ENCODE results near the gene MAGI1.

The MAGI1 gene

GRCh38 chr3:65484964-65485363 lies 553.8 kb downstream of the MAGI1 start:
- DNase-seq (ENCODE audit: low read depth): no peak

DNA sequence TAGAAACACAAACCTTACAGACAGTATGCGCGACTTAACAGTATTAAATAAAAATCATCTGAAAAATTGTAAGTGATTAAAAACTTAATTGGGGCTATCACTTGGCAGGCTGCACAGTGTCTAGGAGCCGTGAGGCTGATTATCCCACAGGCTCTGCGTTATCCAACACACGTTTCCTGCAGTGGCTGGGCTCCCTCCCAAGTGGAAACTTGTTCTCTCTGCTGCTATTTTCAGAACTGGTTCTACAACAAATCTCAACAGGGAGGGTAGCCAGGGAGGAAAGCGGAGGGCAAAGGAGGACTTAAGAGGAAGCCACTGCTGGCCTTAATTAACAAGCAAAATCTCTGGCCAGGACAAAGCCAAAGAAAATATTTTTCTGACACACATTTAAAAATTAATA lies 555.2 kb downstream of the MAGI1 start:
- DNase-seq (ENCODE audit: low read depth): peak; percentile 54

- DNase-seq (ENCODE audit: low read depth): no peak
These were observed 555.7 kb downstream of the MAGI1 start for GRCh38 chr3:65483011-65483410.

DNA sequence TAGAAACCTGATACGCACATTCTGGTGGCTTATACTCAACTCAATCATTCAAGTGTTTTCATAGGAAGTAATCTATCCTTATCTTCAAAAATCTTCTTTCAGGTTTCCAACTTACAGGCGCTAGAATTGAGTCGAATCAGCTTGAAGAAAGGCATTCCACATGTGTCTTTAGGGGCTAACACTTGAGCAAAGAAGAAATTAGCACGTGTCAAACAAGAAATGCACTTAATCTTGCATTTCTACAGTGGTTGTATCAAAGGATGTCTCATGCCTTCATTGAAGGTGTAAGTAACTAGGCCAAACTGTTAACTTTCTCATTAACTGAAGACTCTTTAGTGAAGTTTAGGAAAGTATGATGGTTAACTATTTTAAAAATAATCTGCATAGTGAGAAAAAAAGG lies 557.6 kb downstream of the MAGI1 start:
- no peak for DNase-seq (ENCODE audit: low read depth)

DNA sequence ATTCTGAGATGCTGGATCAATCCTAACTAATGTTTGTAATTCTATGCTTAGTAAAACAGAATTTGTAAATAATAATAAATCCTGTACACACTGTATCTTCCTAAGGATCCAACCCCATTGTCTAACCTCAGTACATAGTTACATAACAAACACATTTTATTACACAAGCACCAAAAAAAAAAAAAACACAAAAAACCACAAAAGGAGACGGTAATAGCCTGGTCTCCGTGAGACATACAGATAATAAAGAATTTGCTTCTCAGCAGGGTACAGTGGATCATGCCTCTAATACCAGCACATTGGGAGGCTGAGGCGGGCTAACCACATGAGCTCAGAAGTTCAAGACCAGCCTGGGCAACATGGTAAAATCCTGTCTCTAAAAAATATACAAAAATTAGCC lies 558.7 kb downstream of the MAGI1 start:
- no peak for DNase-seq (ENCODE audit: low read depth)

GRCh38 chr3:65478551-65479500 lies 559.9 kb downstream of the MAGI1 start:
- DNase-seq (ENCODE audit: low read depth): no peak

GRCh38 chr3:65473736-65474135 lies 565.0 kb downstream of the MAGI1 start:
- peak; percentile 44 for DNase-seq (ENCODE audit: low read depth)

GRCh38 chr3:65472501-65472900 lies 566.2 kb downstream of the MAGI1 start:
- no peak for DNase-seq (ENCODE audit: low read depth)

DNA sequence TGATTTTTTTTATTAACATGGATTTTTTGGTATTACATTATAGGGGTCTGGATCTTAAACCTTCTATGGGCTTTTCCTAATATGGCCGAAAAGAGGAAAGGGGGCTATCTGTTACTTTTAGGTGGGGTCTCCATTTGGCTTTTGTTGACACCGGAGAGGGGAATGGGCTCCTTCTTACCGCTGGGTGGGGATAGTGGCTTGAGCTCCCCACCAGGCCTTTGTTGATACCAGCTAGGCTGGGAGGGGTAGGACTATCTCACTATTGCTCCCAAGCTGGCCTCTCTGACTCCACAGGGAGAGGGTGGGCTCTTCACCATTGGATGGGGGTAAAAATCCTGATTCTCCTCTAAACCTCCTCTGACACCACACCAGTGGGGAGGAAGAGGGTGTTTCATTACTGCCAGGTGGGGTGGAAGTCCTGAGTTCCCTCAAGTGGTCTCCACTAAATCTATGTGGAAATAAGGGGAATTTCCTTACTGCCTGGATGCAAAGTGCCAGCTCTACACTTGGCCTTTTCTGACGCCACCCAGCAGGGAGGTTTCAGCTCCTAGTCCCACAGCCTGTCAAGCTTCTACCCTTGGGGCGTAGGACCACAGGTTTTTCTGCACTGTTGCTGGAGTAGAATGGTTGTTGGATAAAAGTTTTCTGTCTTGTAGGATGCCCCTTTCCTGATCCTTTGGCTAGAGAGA lies 572.3 kb downstream of the MAGI1 start:
- no peak for DNase-seq (ENCODE audit: low read depth)

DNA sequence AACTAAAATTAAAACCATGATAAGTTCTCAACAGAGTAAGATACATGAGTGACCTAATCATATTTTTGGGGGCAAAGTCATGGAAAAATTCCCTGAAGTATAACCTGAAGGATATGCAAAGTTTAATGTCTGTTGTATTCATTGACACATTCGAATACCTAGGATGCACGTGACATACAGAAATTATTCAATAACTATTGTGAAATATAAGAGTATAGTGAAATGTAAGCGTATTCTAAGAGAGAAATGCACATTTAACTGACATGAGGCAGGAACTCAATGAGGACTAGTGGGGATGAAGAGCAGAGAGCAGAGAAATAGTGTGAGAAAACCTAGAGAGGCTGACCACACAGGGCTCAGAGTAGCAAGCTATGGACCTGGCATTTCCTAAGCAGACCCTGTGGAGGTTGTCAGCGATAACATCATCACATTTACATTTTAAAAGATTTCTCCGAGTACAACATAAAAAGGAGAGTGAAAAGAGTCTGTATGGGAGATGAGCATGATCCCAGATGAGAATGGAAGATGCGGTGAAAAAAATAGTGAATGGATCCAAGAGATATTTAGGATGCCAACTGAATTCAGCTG lies 588.8 kb downstream of the MAGI1 start:
- no peak for DNase-seq (ENCODE audit: low read depth)

- no peak for DNase-seq (ENCODE audit: low read depth)
These were observed 590.6 kb downstream of the MAGI1 start for GRCh38 chr3:65448120-65448519.

DNA sequence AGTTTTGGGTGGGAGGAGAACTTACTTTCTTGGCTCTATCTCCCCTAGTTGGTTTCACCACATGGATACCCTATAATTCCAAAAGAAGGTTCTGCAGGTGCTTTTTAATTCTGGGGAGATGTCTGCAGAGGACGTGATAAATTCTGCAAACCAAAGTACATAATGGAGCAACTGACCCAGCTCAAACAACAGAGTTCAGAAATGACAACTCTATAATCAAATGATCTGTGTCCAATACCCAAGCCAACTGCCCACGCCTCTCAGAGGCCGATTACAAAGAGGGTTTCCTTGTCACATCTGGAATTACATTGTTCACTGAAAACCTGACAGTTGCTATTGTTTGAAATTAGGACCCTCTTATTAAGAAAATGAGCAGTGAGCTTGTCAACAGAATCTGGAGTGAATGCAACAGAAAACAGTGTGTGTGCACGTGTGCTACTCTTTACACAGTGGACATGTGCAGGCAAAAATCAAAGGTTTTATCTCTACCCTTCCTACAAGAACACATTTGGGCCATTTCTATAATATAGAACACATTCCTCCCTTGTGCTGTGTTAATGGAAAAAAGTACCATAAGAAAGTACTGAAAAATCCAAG lies 593.0 kb downstream of the MAGI1 start:
- DNase-seq (ENCODE audit: low read depth): no peak

DNA sequence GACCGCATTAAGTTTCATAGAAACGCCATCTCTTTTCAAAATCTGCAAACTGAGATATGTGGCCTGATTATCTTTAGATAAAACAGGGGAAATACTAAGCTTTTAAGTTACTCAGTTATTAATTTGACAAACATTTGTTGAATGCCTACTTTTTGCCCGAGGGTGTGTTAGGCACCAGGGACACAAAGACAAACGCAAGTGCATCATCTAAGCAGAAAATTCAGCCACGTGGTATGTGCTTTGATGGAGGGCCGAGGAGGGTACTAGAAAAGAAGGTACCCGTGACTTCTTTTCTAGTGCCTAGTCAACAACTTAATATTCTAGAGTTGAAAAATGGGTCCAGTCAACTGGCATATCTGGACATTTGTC lies 594.3 kb downstream of the MAGI1 start:
- DNase-seq (ENCODE audit: low read depth): no peak

DNA sequence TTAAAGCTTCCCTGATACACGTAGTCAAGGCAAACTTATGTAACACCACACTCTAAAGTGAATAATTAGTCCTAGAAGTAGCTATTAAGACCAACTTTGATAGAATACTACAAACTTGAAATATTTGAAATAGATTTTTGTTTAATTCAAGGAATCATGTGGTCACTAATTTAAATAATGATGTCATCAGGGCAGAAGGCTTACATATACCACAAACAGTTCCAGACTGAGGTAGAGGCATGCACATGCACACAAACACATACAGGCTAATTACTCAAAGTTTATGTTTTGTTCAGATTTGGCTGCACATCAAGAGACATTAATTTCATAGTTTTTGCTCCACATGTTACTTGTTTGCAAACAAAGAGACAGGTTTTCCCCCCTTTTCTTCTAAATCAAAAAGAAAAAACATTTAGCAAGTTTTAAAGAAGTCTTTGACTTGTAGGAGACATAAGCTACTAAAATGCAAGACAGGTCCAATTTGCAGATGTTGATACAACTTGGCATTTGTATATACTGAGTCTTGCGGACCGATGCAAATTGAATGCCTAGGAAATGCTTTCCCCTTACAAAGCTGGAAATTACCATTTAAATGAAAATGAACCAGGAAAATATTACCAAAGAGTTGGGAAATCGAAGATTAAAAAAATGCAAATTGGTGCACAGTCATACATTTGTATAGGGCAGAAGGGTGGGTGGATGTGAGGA lies 594.8 kb downstream of the MAGI1 start:
- peak; percentile 48 for DNase-seq (ENCODE audit: low read depth)

- DNase-seq (ENCODE audit: low read depth): peak; percentile 65
These were observed 599.0 kb downstream of the MAGI1 start for GRCh38 chr3:65439641-65440284.

DNA sequence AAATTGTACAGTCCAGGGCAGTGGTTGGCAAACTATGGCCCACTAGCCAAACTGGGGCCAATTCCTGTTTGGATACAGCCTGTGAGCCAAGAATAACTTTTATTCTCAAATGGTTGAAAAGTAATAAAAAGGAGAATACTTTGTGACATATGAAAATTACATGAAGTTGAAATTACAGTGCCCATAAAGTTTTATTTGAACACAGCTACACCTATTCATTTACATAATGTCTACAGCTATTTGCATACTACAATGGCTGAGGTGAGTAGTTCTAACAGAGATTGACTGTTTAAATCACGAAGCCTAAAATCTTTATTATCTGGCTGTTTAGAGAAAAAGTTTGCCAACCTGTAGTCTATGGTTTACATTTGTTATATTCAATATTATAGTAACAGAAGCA lies 600.1 kb downstream of the MAGI1 start:
- no peak for DNase-seq (ENCODE audit: low read depth)

DNA sequence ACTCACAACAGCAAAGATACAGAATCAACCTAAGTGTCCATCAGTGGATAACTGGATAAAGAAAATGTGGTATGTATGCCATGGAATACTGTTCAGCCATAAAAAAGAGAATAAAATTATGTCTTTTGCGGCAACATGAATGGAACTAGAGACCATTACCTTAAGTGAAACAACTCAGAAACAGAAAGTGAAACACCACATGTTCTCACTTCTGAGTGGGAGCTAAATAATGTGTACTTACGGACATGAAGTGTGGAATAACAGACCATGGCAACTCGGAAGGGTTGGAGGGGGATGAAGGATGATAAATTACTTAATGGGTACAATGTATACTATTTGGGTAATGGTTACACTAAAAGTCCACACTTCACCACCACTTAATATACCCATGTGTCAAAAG lies 600.6 kb downstream of the MAGI1 start:
- no peak for DNase-seq (ENCODE audit: low read depth)

DNA sequence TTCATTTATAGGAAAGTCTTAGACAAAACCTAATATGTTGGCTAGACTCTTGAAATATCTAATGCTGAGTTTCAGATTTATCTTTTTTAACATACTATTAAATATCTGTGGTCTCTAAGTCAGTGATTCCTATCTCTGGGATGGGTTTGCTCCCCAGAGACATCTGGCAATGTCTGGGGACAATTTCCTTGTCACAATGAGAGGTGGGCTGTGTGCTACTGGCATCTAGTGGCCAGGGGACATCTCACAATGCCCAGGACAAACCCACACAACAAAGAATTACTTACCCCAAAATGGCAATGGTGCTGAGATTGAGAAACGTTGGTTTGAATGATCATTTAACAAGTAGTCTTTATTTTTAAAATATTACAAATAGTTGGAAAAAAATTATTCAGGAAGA lies 602.1 kb downstream of the MAGI1 start:
- no peak for DNase-seq (ENCODE audit: low read depth)

DNA sequence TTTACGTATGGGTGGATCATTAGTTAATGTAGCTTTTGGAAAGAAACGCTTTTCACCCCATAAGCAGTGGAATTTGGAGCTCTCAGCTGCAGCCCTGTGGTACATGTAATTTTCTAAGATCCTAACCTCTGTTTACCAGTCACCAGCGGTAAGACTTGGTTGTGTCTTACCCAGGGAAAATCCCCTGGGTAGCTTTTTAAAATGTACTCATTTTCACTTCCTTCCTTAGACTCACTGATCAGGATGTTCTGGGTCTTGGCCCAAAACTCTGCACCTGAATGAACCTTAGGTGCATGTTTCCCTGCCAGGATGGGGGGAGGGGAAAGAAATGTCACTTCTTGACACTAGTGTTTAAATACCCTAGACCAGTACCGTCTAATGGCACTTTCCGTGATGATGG lies 605.2 kb downstream of the MAGI1 start:
- DNase-seq (ENCODE audit: low read depth): no peak

DNA sequence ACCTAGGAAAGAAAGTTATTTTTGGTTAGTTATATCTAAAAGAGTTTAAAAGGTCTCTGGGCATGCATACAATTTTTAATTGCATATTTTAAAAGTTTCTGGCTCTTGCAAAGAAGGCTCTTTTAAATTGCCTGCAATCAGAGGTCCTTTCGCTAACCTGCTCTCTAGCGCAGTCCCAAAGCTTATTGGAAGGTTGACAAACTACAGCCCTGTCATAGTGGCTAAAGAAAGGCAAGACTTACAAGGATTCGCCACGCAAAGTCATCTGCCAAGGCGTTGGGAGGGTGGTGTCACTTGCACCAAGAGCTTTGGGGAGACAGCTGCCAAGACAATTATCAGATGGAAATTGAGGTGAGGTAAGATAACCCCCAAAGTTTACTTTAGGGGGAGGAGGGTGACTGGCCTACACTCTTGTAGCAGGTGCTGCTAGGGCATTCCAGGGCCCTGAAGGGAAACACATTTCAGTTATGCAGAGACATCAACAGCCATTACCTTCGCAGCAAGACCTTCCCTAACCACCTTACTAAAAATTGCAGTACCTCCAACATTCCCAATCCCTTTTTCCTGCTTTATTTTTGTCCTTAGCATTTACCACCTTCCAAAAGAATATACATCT lies 606.2 kb downstream of the MAGI1 start:
- no peak for DNase-seq (ENCODE audit: low read depth)

DNA sequence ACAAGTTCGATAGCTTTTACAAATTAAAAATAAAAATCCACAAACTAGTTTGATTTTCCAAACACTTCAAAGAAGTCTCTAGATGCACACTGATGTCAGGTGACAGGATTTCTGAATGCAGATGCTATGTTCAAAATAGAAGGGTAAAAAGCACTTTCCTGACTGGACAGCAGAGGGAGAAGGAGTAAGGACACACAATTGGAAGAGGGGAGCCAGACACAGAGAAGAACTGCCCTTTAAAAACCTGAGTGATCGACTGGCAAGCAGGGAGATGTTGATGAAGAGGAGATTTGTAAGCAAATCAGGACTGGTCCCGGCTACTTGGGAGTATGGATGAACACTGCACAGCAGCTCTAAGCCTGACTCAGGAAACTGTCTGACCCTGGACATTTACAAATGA lies 612.8 kb downstream of the MAGI1 start:
- peak; percentile 18 for DNase-seq (ENCODE audit: low read depth)

Data from fibroblast of gingiva (primary cell).